ENCODE data around the gene BTBD9. TPM values are rescaled to one million over a fixed set of nuclear protein-coding genes. Genes with fewer than 3 reads are reported as not detected.

The BTBD9 gene
- total RNA-seq, 6 experiments from 2014 or later: 4.5 to 7.5 (median 5.7) TPM

DNA sequence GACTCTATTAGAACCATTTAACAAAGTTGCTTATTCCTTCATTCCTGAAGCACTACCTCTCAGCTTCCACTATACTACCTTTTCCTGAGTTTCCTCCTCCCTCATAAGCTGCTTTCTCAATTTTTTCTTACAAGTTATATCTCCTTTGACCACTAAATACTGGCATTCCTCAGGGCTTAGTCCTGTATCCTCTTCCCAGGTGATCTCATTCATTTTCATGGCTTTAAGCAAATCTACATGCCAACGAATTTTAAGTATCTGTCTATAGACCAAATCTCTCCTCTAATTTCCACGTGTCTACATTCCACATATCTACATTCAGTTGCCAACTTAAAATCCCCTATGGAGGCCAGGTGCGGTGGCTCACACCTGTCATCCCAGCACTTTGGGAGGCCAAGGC lies 134.7 kb downstream of the BTBD9 start:
- intact Hi-C loops (cut with DNase I): no loop called here
- WGBS (ENCODE audit: insufficient coverage, low coverage, low lambda C conversion rate, missing lambda C conversion rate): 97% methylated on average over 3 of the region's 3 CpGs
- ATAC-seq (no peak), DNase-seq (no peak)
- TF ChIP-seq, protein P1, sequence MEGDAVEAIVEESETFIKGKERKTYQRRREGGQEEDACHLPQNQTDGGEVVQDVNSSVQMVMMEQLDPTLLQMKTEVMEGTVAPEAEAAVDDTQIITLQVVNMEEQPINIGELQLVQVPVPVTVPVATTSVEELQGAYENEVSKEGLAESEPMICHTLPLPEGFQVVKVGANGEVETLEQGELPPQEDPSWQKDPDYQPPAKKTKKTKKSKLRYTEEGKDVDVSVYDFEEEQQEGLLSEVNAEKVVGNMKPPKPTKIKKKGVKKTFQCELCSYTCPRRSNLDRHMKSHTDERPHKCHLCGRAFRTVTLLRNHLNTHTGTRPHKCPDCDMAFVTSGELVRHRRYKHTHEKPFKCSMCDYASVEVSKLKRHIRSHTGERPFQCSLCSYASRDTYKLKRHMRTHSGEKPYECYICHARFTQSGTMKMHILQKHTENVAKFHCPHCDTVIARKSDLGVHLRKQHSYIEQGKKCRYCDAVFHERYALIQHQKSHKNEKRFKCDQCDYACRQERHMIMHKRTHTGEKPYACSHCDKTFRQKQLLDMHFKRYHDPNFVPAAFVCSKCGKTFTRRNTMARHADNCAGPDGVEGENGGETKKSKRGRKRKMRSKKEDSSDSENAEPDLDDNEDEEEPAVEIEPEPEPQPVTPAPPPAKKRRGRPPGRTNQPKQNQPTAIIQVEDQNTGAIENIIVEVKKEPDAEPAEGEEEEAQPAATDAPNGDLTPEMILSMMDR (IDR thresholded peaks at IDR 0.05): no peak
- TF ChIP-seq POLR2A (IDR thresholded peaks at IDR 0.05): no peak
- Histone ChIP-seq H3K9me3 (no peaks in the 10 kb centered on the region), H3K4me1 (peaks cover 0 to 5% (median 0%) of the 10 kb centered on the region in 4 donors), H3K4me3 (no peak overlapping the region), H3K36me3 (no peaks in the 10 kb centered on the region), H3K27ac (no peak overlapping the region), H3K27me3 (no peaks in the 10 kb centered on the region)

DNA sequence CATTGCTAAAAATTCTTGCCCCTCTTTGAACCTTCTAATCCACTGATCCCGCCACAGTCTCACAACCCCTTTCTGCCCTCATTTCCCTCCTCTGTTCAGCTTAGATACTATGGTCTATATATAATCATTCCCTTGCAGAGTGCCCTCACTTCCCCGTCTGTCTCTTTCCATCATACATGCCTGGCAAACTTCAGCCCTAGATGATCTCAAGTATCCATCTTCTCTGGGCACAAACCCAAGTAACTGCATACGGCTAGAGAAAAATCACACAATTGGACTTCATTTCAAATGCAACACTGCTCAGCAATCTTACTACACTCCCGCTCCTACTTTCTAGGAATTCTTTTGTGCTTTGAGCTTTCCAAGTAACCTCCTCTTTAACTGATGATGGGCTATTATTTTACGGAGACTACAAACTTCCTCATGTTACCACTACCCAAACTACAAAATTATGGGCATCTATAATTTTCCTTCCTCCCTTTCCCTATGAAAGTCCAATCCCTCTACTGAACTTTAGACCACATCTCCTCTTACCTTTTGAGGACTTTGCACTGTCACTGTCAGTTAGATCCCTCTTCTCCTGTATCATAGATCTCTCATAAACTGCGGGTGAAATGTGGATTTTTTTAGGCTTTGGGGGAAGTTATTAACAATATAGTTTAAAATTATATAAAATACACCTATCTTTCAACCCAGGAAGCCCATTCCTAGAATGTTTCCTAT lies 135.6 kb downstream of the BTBD9 start:
- peak in 1 of 4 donors; percentile 26 for ATAC-seq
- H3K36me3 ChIP-seq: no peaks in the 10 kb centered on the region
- peaks cover 0 to 5% (median 0%) of the 10 kb centered on the region in 4 donors for H3K4me1 ChIP-seq
- WGBS (ENCODE audit: insufficient coverage, low coverage, low lambda C conversion rate, missing lambda C conversion rate): 75% methylated on average over 6 of the region's 6 CpGs
- intact Hi-C loops (cut with DNase I): no loop called here
- H3K27ac ChIP-seq: no peak overlapping the region
- no peak overlapping the region for H3K4me3 ChIP-seq
- H3K9me3 ChIP-seq: no peaks in the 10 kb centered on the region
- TF ChIP-seq, protein P1 (IDR thresholded peaks at IDR 0.05): no peak
- TF ChIP-seq POLR2A (IDR thresholded peaks at IDR 0.05): no peak
- H3K27me3 ChIP-seq: no peaks in the 10 kb centered on the region
- no peak for DNase-seq

DNA sequence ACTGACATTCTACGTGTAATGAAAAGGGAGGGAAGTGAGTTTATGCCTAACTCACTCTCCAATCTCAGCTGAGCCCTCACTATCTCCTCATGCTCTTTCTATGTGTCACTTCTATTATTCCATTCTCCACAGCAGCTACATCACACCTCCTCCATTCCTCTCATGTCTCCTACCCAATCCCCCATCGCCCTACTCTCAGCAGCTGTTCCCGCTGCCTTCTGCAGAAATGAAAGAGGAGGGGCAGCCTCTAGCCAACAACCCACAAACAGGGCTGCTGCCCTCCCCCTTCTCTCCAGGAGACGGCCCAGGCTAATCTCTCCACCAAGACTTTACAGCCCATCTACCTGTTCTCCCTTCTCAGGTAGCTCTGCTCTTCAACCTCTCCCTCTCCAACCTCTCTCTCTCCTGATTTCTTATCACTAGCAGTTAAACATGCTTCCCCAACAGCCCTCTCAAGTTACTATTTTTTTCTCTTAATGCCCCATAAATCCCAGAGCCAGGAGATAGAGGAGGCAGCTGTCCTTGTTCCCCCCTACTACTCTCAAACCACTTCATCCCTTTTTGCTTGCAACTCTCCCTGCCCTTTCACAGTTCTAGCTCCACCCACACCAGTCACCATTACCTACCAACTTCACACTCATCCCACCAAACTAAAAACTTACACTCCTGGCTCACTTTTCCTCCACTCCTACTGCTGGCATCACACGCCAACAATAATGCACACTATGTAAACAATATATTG lies 136.5 kb downstream of the BTBD9 start:
- DNase-seq (no peak), ATAC-seq (no peak)
- H3K27ac ChIP-seq: no peak overlapping the region
- H3K4me1 ChIP-seq: peaks cover 0 to 5% (median 0%) of the 10 kb centered on the region in 4 donors
- WGBS (ENCODE audit: insufficient coverage, low coverage, low lambda C conversion rate, missing lambda C conversion rate): 75% methylated on average over 5 of the region's 5 CpGs
- H3K27me3 ChIP-seq: no peaks in the 10 kb centered on the region
- H3K36me3 ChIP-seq: no peaks in the 10 kb centered on the region
- no peak overlapping the region for H3K4me3 ChIP-seq
- TF ChIP-seq, protein P1 (IDR thresholded peaks at IDR 0.05): no peak
- no peak for TF ChIP-seq POLR2A (IDR thresholded peaks at IDR 0.05)
- no peaks in the 10 kb centered on the region for H3K9me3 ChIP-seq
- intact Hi-C loops (cut with DNase I): no loop called here

DNA sequence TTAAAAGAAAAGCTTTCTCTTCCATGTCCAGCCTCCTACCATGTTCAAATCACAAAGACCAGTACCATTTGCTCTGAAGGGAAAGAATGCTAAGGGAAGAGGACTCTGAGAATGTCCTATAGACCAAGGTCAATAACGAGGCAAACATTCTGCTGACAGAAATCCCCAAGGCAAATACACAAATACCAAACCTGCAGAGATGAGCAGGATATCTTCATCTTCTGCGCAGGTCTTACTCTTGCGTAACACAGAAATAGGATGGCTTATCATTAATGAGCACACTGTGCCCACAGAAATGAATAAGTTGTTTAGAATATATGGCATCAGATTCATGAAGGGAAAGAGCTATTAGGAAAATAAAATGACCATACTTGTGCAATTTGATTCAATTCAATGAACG lies 137.3 kb downstream of the BTBD9 start:
- 78% methylated on average over 4 of the region's 4 CpGs for WGBS (ENCODE audit: insufficient coverage, low coverage, low lambda C conversion rate, missing lambda C conversion rate)
- Histone ChIP-seq H3K9me3 (no peaks in the 10 kb centered on the region), H3K36me3 (no peaks in the 10 kb centered on the region), H3K4me1 (peaks cover 0 to 5% (median 0%) of the 10 kb centered on the region in 4 donors), H3K27me3 (no peaks in the 10 kb centered on the region), H3K27ac (no peak overlapping the region), H3K4me3 (no peak overlapping the region)
- TF ChIP-seq POLR2A (IDR thresholded peaks at IDR 0.05): no peak
- TF ChIP-seq, protein P1 (IDR thresholded peaks at IDR 0.05): no peak
- DNase-seq: no peak
- intact Hi-C loops (cut with DNase I): no loop called here
- ATAC-seq: no peak
